Lower leg skin (tissue), 4 donors: ENCODE data around the gene ZNF474. TPM values are rescaled to one million over a fixed set of nuclear protein-coding genes. Genes with fewer than 3 reads are reported as not detected.

ENCODE experiments used
- DNase-seq, 2 donors: peaks; one replicate each; pipeline ENCODE4 v3.0.0-alpha.2; 2019; ENCODE audit warnings: low spot score in 2 of 2
- H3K4me3 ChIP-seq: fragments of 200-600 bp; sonication (generic); 2 replicates; pipeline ENCODE4 v1.5.1; 2017; ENCODE audit warnings: mild to moderate bottlenecking, low read depth; ENCODE audit not compliant: poor library complexity, severe bottlenecking
- CTCF ChIP-seq, 3 donors: fragments of 450-650 bp; IDR thresholded peaks; one replicate each; pipeline ENCODE4 v1.5.1; 2016; ENCODE audit warnings: antibody characterized with exemption in 3 of 3, mild to moderate bottlenecking in 3 of 3, moderate library complexity in 2 of 3
- POLR2A ChIP-seq, 2 donors: fragments of 450-650 bp; IDR thresholded peaks; one replicate each; pipeline ENCODE4 v1.6.1; 2016 to 2017; ENCODE audit warnings: antibody characterized with exemption in 2 of 2, mild to moderate bottlenecking in 1 of 2, moderate library complexity in 1 of 2
- WGBS, 2 donors: methylation state at CpG; one replicate each; pipeline ENCODE4 v1.1.5; 2018; 5-methylcytosine and 5-hydroxymethylcytosine counted together
- intact Hi-C: fragments of 100-400 bp; cut with DNase I; formaldehyde crosslinking; loops from one replicate; pipeline ENCODE4 v1.15.0; 2023; ENCODE audit warnings: low total_unique reads
- total RNA-seq, 4 donors: library from RNA; depleted of rRNA; stranded (reverse); fragments of >200 nt; gene quantifications; one replicate each; pipeline ENCODE4 v1.1.0, GENCODE V29; 2016

Gene ZNF474
- total RNA-seq, 4 donors from 2014 or later, result 0.15 to 0.91 (median 0.68) TPM; not detected in 1

- peak; percentile 71 to 86 for DNase-seq
- no peak for TF ChIP-seq POLR2A (IDR thresholded peaks at IDR 0.05)
- WGBS, 2 donors, result 9 to 17% methylated on average over 7 of the region's 7 CpGs
- no peak overlapping the region for H3K4me3 ChIP-seq
- intact Hi-C loops, result no loop called here
These were observed 53.2 kb downstream of the ZNF474 start for GRCh38 chr5:122182491-122182921.

- TF ChIP-seq CTCF (IDR thresholded peaks at IDR 0.05), result no peak
- TF ChIP-seq POLR2A (IDR thresholded peaks at IDR 0.05), result no peak
- DNase-seq, result peak; percentile 80 to 95
- 16 to 27% methylated on average over 7 of the region's 7 CpGs for WGBS, 2 donors
- intact Hi-C loops, result no loop called here
- H3K4me3 ChIP-seq, result no peak overlapping the region
These were observed 53.9 kb downstream of the ZNF474 start for GRCh38 chr5:122183098-122183787.

GRCh38 chr5:122183788-122184170, 54.4 kb downstream of the ZNF474 start:
- no peak overlapping the region for H3K4me3 ChIP-seq
- no peak for DNase-seq
- intact Hi-C loops, result no loop called here

GRCh38 chr5:122184676-122185255, 55.4 kb downstream of the ZNF474 start:
- intact Hi-C loops, result no loop called here
- TF ChIP-seq CTCF (IDR thresholded peaks at IDR 0.05) (no peak), POLR2A (IDR thresholded peaks at IDR 0.05) (no peak)
- WGBS, 2 donors, result 68 to 83% methylated on average over 5 of the region's 5 CpGs
- no peak for DNase-seq
- no peak overlapping the region for H3K4me3 ChIP-seq

More at GRCh38 chr5:122183788-122184170, 54.4 kb downstream of the ZNF474 start:
- TF ChIP-seq POLR2A (IDR thresholded peaks at IDR 0.05) (no peak), CTCF (IDR thresholded peaks at IDR 0.05) (no peak)

GRCh38 chr5:122187426-122187825, 58.1 kb downstream of the ZNF474 start:
- intact Hi-C loops, result no loop called here
- no peak for DNase-seq
- 67 to 71% methylated on average over 3 of the region's 3 CpGs for WGBS, 2 donors
- no peak for TF ChIP-seq CTCF (IDR thresholded peaks at IDR 0.05)
- TF ChIP-seq POLR2A (IDR thresholded peaks at IDR 0.05), result no peak
- no peak overlapping the region for H3K4me3 ChIP-seq

GRCh38 chr5:122190156-122190555, 60.8 kb downstream of the ZNF474 start:
- 76 to 78% methylated on average over 3 of the region's 3 CpGs for WGBS, 2 donors
- TF ChIP-seq POLR2A (IDR thresholded peaks at IDR 0.05), result no peak
- no peak for TF ChIP-seq CTCF (IDR thresholded peaks at IDR 0.05)

More at GRCh38 chr5:122190156-122190555, 60.8 kb downstream of the ZNF474 start:
- intact Hi-C loops, result no loop called here
- H3K4me3 ChIP-seq, result no peak overlapping the region
- no peak for DNase-seq
